SU-DHL-6 (cell line): ENCODE results near the gene KIAA0825.

Source experiments
- CTCF ChIP-seq: fragments of 200-600 bp; sonication (generic); IDR thresholded peaks from one replicate; pipeline ENCODE4 v1.5.1; 2017; ENCODE audit warnings: antibody characterized with exemption, mild to moderate bottlenecking, low read length, moderate library complexity; ENCODE audit not compliant: insufficient read depth, poor library complexity, severe bottlenecking
- EZH2phosphoT487 ChIP-seq: fragments of 200-600 bp; sonication (generic), shearing (Covaris generic); conservative IDR thresholded peaks from 2 replicates; pipeline ENCODE4 v1.6.1; 2018; ENCODE audit warnings: mild to moderate bottlenecking, antibody characterized with exemption, low read length, moderate library complexity, mixed read lengths

- TF ChIP-seq CTCF = no peak
- TF ChIP-seq EZH2phosphoT487 = no peak
Observed at GRCh38 chr5:94192658-94193391, 425.6 kb downstream of the KIAA0825 start.
